ENCODE data around the gene IHH. TPM values are rescaled to one million over a fixed set of nuclear protein-coding genes. Genes with fewer than 3 reads are reported as not detected.

IHH gene
- total RNA-seq, 1 experiment from 2014 or later = 19.0 TPM

DNA sequence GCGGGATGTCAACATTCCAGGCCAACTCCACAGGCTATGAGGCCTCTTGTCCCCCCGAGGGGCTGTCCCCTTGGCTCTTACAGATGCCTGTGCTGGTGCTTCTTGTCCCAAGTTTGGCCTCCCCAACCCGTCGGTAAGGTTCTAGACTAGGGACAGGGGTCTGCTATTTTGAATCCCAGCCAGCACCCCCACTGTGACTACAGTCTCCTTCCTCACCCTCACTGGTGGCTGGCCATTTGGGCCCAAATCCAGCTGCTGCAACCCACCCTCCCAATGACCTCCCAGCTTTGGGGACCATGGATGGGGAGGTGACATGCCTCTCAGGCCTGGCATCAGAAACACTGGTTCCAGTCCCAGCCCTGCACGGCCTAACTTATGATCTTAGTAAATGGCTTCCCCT, 38.1 kb downstream of the IHH start:
- no peaks in the 10 kb centered on the region for H3K27me3 ChIP-seq (replicated peaks; ENCODE audit: control insufficient read depth, insufficient read depth, low read length)
- Mint-ChIP-seq H3K27me3 (ENCODE audit: insufficient read depth, unreplicated experiment) (peaks cover 2% of the 10 kb centered on the region), H3K36me3 (ENCODE audit: insufficient read depth, unreplicated experiment) (no peaks in the 10 kb centered on the region), H3K4me1 (ENCODE audit: low read depth, unreplicated experiment) (peaks cover 6% of the 10 kb centered on the region), H3K4me3 (ENCODE audit: unreplicated experiment) (no peak overlapping the region), H3K9me3 (ENCODE audit: unreplicated experiment) (no peaks in the 10 kb centered on the region), H3K27ac (ENCODE audit: unreplicated experiment) (no peak overlapping the region)
- H3K9me3 ChIP-seq = no peaks in the 10 kb centered on the region
- no TSS peak for BruUV-seq (replicated peaks)
- peaks cover 3% of the 10 kb centered on the region; the same call in 1 of the 2 replicates for H3K4me1 ChIP-seq
- no peak overlapping the region for H3K4me3 ChIP-seq (ENCODE audit: low read depth, low read length)
- TF ChIP-seq, protein P1, sequence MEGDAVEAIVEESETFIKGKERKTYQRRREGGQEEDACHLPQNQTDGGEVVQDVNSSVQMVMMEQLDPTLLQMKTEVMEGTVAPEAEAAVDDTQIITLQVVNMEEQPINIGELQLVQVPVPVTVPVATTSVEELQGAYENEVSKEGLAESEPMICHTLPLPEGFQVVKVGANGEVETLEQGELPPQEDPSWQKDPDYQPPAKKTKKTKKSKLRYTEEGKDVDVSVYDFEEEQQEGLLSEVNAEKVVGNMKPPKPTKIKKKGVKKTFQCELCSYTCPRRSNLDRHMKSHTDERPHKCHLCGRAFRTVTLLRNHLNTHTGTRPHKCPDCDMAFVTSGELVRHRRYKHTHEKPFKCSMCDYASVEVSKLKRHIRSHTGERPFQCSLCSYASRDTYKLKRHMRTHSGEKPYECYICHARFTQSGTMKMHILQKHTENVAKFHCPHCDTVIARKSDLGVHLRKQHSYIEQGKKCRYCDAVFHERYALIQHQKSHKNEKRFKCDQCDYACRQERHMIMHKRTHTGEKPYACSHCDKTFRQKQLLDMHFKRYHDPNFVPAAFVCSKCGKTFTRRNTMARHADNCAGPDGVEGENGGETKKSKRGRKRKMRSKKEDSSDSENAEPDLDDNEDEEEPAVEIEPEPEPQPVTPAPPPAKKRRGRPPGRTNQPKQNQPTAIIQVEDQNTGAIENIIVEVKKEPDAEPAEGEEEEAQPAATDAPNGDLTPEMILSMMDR (IDR thresholded peaks at IDR 0.05; ENCODE audit: insufficient read depth in 1 of 2, low read depth in 1 of 2, low read length in 1 of 2, severe bottlenecking in 1 of 2, unreplicated experiment in 1 of 2) = no peak
- intact Hi-C loops (cut with micrococcal nuclease; ENCODE audit: unreplicated experiment) = no loop called here
- CTCF ChIA-PET = no interaction called here
- no peaks in the 10 kb centered on the region for H3K36me3 ChIP-seq (ENCODE audit: control insufficient read depth, insufficient read depth, low read length)
- no peak for DNase-seq
- POLR2A ChIA-PET = no interaction called here

DNA sequence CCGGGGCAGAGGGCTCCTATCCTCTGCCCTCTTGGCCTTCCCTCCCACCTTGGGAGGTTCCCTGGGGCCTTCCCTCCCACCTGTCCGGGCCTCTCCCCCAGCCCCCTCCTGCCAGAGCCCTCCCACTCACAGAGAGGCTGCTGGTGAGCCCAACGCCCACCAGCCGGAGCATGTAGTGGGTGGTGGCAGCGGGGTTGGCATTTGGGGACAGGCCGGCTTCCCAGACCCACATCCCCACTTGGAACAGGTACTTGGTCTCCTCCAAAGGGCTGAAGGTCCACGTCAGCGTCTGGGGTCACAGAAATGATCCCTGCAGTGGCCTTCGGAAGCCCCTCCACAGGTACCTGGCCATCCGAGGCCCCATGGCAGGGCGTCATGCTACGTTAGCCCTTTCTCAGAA, 38.7 kb downstream of the IHH start:
- peaks cover 2% of the 10 kb centered on the region for H3K27me3 Mint-ChIP-seq (ENCODE audit: insufficient read depth, unreplicated experiment)
- no peaks in the 10 kb centered on the region for H3K9me3 Mint-ChIP-seq (ENCODE audit: unreplicated experiment)
- peaks cover 6% of the 10 kb centered on the region for H3K4me1 Mint-ChIP-seq (ENCODE audit: low read depth, unreplicated experiment)
- TF ChIP-seq, protein P1 (IDR thresholded peaks at IDR 0.05; ENCODE audit: insufficient read depth in 1 of 2, low read depth in 1 of 2, low read length in 1 of 2, severe bottlenecking in 1 of 2, unreplicated experiment in 1 of 2) = no peak
- Histone ChIP-seq H3K9me3 (no peaks in the 10 kb centered on the region), H3K4me3 (ENCODE audit: low read depth, low read length) (no peak overlapping the region), H3K27me3 (replicated peaks; ENCODE audit: control insufficient read depth, insufficient read depth, low read length) (no peaks in the 10 kb centered on the region), H3K36me3 (ENCODE audit: control insufficient read depth, insufficient read depth, low read length) (no peaks in the 10 kb centered on the region), H3K4me1 (peaks cover 3% of the 10 kb centered on the region; the same call in 1 of the 2 replicates)
- ChIA-PET POLR2A (interaction anchor here (1.3 kb wide), 1 partner anchor 20 kb away, joined by 3 read pairs; no protein-coding TSS in a partner anchor), CTCF (interaction anchor here (0.6 to 1.0 kb wide), 2 partner anchors 12 to 86 kb away, joined by 3 read pairs; no protein-coding TSS in a partner anchor)
- no TSS peak for BruUV-seq (replicated peaks)
- no peak overlapping the region for H3K27ac Mint-ChIP-seq (ENCODE audit: unreplicated experiment)
- no peak overlapping the region for H3K4me3 Mint-ChIP-seq (ENCODE audit: unreplicated experiment)
- H3K36me3 Mint-ChIP-seq (ENCODE audit: insufficient read depth, unreplicated experiment) = no peaks in the 10 kb centered on the region
- intact Hi-C loops (cut with micrococcal nuclease; ENCODE audit: unreplicated experiment) = no loop called here
- no peak for DNase-seq

DNA sequence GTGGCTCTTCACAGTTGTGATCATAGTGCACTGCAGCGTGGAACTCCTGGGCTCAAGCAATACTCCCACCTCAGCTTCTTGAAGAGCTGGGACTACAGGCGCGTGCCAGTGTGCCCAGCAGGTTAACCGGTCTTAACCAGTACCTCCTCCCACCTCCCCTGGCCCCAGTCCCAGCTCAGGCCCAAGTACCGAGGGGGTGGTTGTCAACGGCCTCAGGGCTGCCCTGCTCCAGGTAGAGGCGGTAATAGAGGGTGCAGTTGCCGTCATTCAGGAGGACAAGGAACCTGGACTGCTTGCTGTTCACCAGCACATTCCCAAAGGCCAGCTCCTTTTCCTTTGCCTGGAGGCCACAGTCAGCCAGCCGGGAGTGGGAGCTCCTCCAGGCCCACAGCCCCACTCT, 39.1 kb downstream of the IHH start:
- no peaks in the 10 kb centered on the region for H3K36me3 ChIP-seq (ENCODE audit: control insufficient read depth, insufficient read depth, low read length)
- TF ChIP-seq, protein P1 (IDR thresholded peaks at IDR 0.05; ENCODE audit: insufficient read depth in 1 of 2, low read depth in 1 of 2, low read length in 1 of 2, severe bottlenecking in 1 of 2, unreplicated experiment in 1 of 2) = no peak
- ChIA-PET POLR2A (interaction anchor here (1.3 kb wide), 1 partner anchor 20 kb away, joined by 3 read pairs; no protein-coding TSS in a partner anchor), CTCF (interaction anchor here (0.6 to 1.0 kb wide), 3 partner anchors 8 to 86 kb away, joined by 3 to 4 read pairs (median 3); no protein-coding TSS in a partner anchor)
- peaks cover 3% of the 10 kb centered on the region; the same call in 1 of the 2 replicates for H3K4me1 ChIP-seq
- no peak overlapping the region for H3K4me3 ChIP-seq (ENCODE audit: low read depth, low read length)
- Mint-ChIP-seq H3K4me3 (ENCODE audit: unreplicated experiment) (no peak overlapping the region), H3K4me1 (ENCODE audit: low read depth, unreplicated experiment) (peaks cover 6% of the 10 kb centered on the region), H3K27ac (ENCODE audit: unreplicated experiment) (no peak overlapping the region), H3K36me3 (ENCODE audit: insufficient read depth, unreplicated experiment) (no peaks in the 10 kb centered on the region), H3K27me3 (ENCODE audit: insufficient read depth, unreplicated experiment) (peaks cover 2% of the 10 kb centered on the region), H3K9me3 (ENCODE audit: unreplicated experiment) (no peaks in the 10 kb centered on the region)
- H3K27me3 ChIP-seq (replicated peaks; ENCODE audit: control insufficient read depth, insufficient read depth, low read length) = no peaks in the 10 kb centered on the region
- intact Hi-C loops (cut with micrococcal nuclease; ENCODE audit: unreplicated experiment) = no loop called here
- no peaks in the 10 kb centered on the region for H3K9me3 ChIP-seq
- BruUV-seq (replicated peaks) = no TSS peak
- no peak for DNase-seq

All from Caco-2 (cell line).